ENCODE results near the gene CPED1.

- TF ChIP-seq CTCF (conservative IDR thresholded peaks at IDR 0.05 in 1 of 2, IDR thresholded peaks at IDR 0.05 in 1 of 2; ENCODE audit: low read depth in 1 of 2, low read length in 2 of 2), result no peak
- no peak for TF ChIP-seq EZH2 (IDR thresholded peaks at IDR 0.05; ENCODE audit: low read length, missing control alignments)
Observed at GRCh38 chr7:121126801-121127534, 138.5 kb downstream of the CPED1 start.

All from fibroblast of lung (primary cell).